NCI-H2081 (cell line): ENCODE measurements around the gene BTBD19.
A peak's percentile ranks its signal among the peaks of the same experiment; 100 is the strongest.
"Not testable (repeated sequence)": the region's sequence is repeated elsewhere in the genome, so short reads cannot be mapped to it uniquely, and the experiment has no call there.

Experiments
- DNase-seq, 2 experiments: peaks; one replicate each; lab custom pipeline; 2025; lab: John Stamatoyannopoulos, UW

Gene BTBD19

DNA sequence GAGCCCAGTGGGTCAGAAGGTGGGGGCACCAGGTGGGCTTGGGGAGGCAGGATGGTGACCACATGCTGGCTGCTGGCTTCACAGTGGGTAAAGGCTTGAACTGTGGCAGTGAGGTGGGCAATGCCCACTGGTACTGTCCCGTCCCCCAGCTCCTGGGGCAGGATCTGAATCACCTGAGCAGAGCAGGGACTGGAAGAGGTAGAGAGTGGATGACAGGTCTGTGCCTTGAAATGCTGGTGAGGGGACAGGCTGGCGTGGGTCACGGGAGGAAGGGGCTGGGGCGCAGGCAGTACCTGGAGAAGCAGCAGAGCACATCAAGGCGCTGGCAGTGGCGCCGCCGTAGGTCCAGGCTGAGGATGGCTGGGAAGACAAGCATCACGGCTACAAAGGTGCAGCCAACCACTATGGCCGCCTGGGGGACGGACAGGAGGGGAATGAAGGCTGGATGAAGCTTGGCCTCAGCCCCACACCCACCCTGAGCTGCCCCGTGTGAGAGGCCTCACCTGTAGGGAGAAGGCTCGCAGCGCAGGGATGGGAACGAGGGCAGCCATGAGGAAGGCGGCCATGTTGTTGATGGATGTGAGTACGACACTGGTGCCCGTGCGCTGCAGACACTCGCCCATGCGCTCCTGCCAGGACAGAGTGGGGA, 19.8 kb downstream of the BTBD19 start:
- DNase-seq, result no peak

DNA sequence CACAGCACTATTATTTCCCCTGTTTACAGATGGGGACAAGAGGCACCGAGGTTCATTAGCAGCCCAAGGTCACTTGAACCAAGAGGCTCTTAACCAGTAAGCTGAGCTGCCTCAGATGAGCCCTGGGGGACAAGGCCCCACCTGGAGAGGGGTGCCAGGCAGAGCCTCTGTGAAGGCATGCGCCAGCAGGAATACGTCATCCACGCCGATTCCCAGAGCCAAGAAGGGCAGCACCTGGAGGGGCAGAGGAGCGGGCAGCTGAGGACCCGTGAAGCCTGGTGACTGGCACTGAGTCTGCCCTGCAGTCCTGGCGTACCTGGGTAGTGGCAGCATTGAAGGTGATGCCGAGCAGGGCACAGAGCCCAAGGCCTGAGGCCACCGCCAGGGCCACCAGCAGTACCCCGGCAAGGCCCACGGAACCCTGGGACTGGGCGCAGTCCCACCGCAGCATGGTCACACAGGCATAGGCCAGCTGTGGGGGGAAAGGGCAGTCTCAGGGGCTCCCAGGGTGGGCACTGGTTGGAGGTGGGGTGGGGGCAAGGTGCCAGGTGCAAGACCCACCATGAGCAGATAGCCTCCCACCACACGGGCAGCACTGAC, 20.6 kb downstream of the BTBD19 start:
- DNase-seq, result no peak

DNA sequence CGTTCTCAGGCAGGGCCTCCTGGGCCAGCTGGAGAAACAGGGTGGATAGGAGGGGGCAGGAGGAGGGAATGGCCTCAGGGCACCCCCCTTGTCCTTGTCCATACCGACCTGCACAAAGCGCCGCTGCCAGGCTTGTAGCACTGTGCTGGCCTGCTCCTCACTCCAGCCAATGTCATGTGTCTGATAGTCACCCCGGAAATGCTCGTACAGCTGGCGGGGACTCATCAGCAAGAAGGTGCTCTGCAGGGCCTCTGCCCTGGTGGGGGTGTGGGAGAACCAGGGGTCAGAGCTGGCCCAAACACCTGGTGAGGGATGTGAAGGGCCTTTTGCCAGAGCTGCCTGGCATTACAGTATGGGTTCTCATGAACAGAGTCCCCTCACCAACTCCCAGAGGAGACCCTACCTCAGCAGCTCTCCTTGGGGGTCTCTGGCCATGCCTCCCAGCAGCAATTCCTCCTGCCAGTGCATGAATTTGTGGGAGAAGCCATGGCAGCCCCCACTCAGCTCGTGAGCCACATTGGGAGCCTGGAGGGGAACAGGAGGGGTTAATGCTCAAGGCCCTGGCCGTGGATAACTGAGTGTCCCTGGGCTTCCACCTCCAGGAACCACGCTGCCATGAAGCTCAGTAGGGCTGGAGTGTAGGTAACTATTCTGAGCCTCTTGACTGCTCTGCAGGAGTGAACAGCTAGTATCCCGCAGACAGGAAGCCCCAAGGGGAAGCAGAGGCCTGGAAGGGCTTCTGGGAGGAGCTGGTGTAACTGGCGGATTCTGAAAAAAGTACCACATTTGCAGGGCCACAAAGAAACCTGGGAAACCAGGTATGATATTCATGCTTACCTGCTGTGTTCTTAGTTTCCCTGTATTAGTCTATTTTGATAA, 21.4 kb downstream of the BTBD19 start:
- DNase-seq, result no peak

DNA sequence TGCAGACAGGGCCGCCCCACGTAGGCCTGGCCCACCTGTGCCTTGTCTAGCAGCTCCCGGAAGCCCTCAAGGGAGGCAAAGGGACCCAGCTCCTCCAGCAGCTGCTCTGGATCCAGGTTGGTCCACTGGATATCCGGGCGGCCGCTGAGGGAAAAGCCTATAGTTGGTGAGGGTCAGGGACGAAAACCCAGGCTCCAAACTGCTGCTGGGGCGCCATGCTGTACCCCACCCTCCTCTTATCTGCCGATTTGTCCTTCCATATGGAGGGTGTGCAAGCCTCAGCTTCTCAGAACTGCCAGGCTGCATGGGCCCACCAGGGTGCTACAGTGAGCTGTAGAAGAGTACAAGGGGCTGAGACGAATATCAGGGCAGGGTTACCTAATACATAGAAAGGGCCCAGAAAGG, 22.6 kb downstream of the BTBD19 start:
- DNase-seq, result no peak

DNA sequence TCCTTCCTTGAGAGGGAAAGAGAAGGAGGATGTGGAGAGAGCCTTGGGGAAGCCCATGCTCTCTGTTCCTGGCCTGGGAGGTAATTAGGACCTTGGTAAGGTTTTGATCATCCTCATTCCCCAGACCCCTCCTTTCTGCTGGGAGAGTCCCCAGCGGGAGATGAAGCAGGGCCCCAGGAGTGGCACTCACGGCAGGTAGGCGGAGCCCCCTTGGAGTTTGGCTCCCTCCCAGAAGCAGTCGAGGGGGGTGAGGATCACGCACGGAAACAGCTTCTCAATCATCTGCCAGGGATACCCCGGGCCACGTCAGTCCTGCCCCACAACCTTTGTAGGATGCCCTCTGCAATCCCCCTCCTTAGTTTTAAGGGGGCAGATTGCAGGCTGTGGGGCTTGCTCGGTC, 23.2 kb downstream of the BTBD19 start:
- peak in 1 of 2 experiments; percentile 26 for DNase-seq

DNA sequence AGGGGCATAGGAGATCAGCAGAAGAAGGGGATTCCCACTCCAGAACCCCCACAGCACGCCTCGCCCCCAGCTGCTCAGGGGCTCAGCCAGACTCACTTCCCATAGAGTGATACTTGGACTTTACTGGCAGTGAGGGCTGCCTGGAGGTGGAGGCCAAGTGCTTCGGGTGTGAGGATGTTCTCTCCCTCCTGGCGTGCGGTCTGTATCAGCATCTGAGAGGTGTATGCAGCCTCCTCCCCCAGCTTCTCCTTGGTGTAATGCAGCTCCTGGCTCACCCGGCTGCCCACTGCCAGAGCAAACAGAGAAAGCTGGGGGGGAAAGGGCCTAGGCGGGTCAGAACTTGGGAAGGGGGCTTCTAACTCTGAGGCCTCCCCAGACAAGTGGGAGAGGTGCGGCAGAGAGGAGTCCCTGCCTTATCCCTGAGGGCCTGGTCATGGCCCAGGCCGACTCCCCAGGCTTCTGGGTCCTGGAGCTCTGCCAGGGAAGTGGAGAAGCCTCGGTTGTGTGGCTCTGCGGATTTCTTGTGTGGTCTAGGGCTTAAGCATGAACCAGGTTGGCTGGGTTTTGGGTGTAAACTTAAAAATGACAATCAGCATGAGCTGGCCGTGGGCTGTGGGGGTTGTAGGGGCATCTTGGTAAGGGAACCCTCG, 23.9 kb downstream of the BTBD19 start:
- no peak for DNase-seq

DNA sequence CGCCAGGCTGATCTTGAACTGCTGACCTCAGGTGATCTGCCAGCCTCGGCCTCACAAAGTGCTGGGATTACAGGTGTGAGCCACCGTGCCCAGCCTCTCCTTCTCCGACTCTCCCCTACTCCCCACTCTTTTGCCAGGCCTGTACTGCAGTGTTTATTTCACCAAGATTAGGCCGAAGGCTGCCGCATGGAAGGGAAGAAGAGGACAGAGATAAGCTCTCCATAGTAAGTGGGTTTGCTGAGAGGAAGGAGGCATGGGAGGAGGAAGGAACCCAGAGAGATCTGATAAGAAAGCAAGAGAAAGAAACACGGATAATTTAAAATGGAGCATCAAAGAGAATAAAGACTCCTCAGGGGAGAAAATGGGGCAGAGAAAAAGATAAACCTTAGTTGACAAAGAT, 26.0 kb downstream of the BTBD19 start:
- no peak for DNase-seq

DNA sequence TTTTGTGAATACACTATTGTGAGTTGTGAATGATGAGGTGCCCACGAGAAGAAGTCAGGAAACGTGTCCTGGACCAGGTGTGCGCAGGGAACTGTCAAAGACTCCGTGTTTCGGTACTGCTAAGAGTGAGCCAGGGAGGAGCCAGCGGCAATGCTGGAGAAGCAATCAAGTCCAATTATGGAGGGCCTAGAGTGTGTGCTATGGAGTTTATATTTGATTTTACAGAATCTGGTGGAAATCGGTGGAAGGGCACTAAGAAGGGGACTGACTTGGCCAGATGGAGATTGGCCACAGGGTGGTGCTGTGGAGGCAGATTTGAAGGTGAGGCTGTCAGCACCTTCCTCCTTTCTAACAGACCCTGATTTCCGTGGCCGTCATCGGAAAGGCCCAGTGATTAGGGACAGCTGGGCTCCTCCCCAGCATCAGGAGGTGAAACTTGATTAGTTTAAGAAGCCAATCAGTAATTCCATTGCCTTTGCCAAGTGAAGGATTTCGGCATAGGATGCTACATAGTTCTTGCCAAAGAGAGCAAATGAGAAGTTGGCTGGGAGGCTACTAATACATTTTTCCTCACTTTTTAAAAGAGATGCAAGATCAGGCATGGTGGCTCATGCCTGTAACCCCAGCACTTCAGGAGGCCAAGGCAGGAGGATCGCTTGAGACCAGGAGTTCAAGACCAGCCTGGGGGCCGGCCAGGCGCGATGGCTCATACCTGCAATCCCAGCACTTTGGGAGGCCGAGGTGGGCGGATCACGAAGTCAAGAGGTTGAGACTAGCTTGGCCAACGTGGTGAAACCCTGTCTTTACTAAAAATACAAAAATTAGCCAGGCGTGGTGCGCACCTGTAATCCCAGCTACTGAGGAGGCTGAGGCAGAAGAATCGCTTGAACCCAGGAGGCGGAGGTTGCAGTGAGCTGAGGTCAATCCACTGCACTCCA, 27.7 kb downstream of the BTBD19 start:
- peak; percentile 86 to 94 for DNase-seq

DNA sequence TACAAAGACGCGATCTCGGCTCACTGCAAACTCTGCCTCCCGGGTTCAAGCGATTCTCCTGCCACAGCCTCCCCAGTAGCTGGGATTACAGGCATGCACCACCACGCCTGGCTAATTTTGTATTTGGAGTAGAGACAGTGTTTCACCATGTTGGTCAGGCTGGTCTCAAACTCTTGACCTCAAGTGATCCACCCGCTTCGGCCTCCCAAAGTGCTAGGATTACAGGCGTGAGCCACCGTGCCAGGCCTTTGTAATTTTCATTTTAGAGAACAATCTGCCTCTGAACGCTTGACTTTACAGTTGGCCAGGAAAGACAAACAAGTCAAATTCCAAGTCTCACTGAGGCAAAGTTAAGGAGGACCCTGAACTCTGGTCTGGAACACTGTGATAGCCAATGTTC, 30.0 kb downstream of the BTBD19 start:
- not testable (repeated sequence) for DNase-seq

DNA sequence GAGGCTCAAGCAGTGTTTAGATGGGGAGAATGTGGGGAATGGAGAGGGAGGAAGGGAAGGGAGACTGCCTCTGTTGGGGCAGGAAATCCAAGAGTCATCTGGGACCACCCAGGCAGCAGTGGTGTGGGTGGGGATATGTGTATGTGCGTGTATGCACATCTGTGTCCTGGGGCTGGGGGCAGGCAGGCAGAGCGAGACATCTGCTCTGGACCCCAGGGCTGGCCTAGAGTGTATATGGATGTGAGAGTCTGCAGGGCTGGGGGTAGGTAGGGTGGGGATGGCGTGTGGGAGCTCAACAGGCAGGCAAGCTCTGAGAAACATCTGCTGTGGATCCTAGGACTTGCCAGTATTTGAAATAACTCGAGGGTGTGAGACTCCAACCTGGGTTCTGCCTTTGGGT, 31.3 kb downstream of the BTBD19 start:
- no peak for DNase-seq

DNA sequence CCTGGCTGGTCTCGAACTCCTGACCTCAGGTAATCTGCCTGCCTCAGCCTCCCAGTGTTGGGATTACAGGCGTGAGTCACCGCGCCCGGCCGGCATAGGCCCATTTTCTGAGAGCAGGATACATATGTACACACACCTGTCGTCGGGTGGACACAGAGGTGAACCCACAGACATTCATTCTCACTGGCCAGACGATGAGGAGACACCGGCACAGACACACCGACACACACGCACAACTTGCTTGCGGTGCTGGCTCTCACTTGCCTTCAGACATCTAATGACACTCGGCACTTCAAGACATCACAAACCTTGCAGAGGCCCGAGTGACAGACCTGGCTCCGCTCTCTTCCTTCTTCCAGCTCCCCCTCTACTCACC, 34.2 kb downstream of the BTBD19 start:
- DNase-seq, result peak in 1 of 2 experiments; percentile 21

DNA sequence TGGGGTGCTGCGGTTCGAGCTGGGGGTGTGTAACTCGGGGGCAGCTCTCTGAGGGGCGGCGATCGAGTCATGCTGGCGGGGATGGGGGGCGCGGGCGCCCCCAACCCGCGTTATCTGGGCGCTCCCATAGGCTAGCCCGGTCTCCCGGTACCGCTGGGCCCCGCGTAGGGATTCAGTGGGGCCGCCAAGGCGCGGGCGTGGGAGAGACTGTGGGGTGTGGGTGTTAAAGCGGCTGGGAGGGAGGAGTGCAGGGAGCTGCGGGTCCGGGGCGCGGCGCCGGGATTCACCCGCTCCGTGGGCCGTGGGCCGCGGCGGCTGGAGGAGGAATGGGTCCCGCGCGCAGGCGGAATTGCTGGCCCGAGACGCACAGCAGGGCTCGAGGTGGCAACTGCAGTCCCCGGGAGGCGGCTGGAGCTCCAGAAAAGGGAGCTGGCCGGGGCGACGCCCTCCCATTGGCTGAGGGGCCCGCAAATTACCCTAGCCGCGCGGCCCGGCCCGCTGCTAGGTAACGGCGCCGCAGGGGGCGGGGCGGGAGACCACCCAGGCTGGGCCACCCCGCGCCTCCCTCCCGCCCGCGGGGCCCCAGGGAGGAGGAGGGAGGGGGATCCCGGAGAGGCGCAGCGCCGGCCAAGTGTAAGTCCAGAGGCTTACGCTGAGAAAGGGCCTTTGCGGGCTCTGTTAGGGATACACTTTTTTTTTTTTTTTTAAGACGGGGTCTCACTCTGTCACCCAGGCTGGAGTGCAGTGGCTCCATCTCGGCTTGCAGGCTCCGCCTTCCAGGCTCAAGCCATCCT, 34.7 kb downstream of the BTBD19 start, which contains the start of gene PTCH2:
Gene PTCH2, minus strand, starts transcription at position 392 of the 794 bp plus-strand sequence. Its CDS starts 321 bp downstream, at position 71.
- peak; percentile 82 to 87 for DNase-seq

DNA sequence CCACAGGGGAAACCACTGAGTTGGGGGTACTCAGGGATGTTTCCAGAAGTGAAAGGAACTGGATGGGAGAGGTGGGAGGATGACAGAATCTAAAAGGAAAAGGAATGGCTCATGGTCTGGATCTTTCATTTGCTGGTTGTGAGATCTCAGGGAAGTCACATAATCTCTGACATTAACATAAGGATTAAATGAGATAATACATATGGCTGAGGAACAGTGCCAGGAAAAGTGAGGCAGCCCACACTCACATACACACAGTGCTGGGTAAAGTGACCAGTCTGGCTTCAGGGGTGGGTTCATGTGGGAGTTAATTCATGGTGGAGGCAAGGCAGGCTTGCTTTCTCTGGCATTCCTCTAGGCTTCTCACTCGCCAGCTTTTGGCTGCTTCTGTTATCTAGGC, 38.7 kb downstream of the BTBD19 start:
- no peak for DNase-seq

DNA sequence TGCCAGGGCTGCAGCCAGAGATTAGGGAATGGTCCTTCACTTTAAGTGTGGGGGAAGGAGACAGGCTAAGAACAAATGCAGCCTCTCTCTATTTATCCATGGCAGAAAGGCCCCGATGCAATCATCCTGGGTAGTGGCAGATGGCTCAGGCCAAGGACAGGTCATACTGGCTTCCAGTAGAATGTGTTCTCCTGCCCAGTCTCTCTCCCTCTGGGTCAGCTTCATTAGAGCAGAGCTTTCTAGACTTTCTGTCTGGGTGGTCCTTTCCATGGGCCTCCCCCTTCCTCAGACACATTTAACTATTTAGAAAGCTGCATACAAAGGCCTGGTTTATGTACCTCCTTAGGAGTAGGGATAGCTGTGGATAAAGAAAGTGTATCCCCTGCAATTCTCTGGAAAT, 39.5 kb downstream of the BTBD19 start:
- DNase-seq, result no peak

DNA sequence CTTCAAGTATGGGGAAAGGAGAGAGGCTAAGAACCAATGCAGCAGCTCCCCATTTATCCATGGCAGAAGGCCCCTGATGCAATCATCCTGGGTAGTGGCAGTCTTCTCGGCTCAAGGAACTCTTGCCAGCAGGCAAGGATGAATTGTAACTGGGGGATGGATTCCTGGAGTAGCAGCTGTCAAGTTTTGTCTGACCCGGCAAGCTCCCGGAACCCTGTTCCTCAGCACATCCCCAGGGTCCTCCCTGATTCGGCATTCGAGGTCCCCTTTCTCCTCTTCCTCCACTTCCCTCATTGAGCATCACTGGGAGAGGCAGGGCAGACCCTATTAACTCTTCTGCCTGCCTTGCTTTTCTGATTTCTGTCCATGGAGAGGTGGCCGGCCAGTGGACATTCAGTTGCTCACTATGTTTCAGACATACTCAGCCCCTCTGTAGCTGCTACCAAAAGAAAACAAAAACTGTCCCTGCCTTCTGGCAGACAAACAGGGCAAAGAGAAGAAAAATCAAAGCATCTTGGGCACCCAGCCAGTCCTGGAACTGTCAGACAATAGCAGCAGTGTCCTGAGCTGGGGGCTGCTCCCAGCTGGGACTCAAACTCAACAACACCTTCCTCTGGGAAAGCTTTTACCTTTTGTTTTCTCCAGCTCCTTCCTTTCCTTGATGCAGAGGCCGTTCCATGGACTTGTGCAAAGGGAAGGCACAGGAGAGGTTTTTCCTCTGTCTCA, 40.3 kb downstream of the BTBD19 start:
- DNase-seq, result no peak

DNA sequence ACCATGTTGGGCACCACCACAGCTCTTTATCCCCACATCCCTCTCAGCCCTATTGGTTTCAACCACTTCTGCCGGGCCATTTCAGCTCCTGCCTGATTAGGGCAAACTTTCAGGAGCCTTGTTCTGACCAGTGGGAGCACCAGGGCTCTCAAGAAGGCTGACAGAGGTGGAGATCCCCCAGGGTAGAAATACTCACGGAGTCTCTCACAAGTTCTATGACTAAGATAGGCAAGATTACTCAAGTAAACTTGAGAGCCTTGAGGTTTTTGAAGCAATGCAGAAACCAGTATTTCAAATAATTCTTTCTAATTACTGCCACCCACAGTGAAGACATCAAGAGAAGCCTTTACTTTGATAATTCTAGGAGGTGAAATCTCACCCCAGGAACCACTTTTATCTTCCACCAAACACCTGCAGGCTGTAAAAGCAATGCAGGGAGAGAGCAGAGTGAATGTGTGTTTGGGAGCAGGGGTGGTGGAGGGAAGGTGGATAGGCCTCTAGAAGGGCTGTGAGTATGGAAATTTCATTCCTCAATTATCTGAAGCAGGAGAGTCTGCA, 41.3 kb downstream of the BTBD19 start:
- no peak for DNase-seq

DNA sequence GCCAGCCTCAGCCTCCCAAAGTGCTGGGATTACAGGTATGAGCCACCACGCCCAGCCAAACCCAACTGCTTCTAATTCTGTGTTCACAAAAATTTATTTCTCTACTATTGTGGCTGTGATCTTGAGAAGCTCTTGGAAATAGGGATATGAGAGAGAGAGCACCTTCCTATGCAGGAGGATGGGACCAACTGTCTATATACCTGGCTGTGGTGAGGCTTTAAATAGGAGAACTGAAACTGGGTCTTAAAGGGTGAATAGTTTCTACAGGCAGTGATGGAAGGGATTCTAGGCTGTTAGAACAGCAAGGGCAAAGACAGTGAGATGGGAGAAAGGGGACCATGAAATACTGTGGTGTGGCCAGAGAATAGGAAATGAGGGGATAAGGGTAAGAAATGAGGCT, 43.0 kb downstream of the BTBD19 start:
- DNase-seq, result no peak

DNA sequence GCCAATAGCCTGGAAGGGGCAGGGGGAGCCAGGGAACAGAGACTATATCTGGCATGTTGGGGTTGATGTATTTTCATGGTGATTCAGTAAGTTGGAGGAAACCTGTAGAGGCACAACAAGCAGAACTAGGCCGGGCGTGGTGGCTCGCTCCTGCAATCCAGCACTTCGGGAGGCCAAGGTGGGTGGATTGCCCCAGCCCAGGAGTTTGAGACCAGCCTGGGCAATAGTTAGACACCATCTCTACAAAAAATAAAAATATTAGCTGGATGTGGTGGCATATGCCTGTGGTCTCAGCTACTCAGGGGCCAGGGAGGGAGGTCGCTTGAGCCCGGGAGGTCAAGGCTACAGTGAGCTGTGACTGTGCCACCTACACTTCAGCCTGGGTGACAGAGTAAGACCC, 44.9 kb downstream of the BTBD19 start:
- DNase-seq, result no peak

DNA sequence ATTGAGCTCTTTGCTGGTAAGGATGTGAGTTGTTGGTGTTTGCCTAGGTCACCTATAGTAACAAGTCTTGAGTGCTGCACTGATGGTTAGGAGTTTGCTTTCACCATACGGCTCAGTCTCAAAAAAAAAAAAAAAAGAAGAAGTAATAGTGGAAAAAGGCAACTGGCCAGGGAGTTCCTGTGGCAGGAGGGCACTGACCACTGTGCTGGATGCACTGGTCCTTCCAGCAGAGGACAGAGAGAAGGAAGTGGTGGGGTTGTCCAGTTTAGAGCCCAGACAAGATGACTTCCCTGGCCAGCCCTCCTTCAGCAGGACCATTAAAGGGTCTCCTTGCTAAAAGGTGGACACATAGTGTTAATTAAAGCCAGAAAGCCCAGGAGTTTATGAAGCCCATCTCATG, 46.6 kb downstream of the BTBD19 start:
- no peak for DNase-seq

DNA sequence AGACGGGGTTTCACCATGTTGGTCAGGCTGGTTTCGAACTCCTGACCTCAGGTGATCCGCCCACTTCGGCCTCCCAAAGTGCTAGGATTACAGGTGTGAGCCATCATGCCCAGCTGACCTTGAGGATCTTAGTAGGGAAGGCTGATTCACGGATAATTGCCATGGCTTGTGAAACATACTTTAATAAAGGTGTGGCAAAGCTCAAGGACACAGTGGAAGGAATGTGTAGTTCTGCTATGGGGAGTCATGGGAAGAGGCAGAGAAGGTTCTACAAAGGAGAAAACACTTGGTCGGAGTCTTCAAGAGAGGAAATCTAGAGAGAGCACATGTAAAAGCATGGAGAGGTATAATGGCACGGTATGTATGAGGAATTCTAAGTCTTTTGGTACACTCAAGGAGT, 47.4 kb downstream of the BTBD19 start:
- DNase-seq, result no peak
